Sigmoid colon (tissue), 7 donors: Measurements from ENCODE around the gene KIF23. TPM values are rescaled to one million over a fixed set of nuclear protein-coding genes. Genes with fewer than 3 reads are reported as not detected.

Source experiments
- polyA plus RNA-seq, 3 donors: library from polyadenylated mRNA; stranded (reverse); fragments of 200-250 nt; gene quantifications; one replicate each; pipeline ENCODE4 v1.2.3, GENCODE V29; 2013
- small RNA-seq, 3 donors: library from RNA; depleted of rRNA; stranded (forward); fragments of <200 nt; gene quantifications; one replicate each; pipeline ENCODE3, GENCODE V24; 2016
- total RNA-seq, 4 donors: library from RNA; depleted of rRNA; stranded (reverse); fragments of >200 nt; gene quantifications; one replicate each; pipeline ENCODE4 v1.1.0, GENCODE V29; 2016
- donor health status: healthy with polysubstance abuse.
- donor health status: Bipolar disorder and iron deficiency.
- donor health status: healthy.

KIF23 gene
- total and polyA plus RNA-seq, 7 donors, result 0.16 to 10.8 (median 2.1) TPM

Small RNA genes lying within 50 kb of the gene (small RNA-seq; reads per million reads assigned to genes)
- 0 reads per million in 3 donors for gene RF00012

Other genes with a start within 250 kb of the KIF23 start
- gene PAQR5, start 115.4 kb upstream of the KIF23 start, total RNA-seq, result under 1 TPM in 2 of 4 donors, not detected in 2; 0.36 to 0.83 TPM
- gene PAQR5, start 115.4 kb upstream of the KIF23 start, polyA plus RNA-seq, result 10 to 100 TPM; 10.2 to 19.7 (median 14.0) TPM
- 1,000 to 10,000 TPM; 1,053 to 1,114 (median 1,095) TPM for gene RPLP1, start 38.5 kb downstream of the KIF23 start, total RNA-seq
- gene RPLP1, start 38.5 kb downstream of the KIF23 start, polyA plus RNA-seq, result 1,000 to 10,000 TPM; 1,446 to 2,471 (median 2,101) TPM